Activated T-cell treated with anti-CD3 and anti-CD28 coated beads for 4 hours (primary cell): ENCODE data around the gene CT47A1.
"Not testable (repeated sequence)": the region's sequence is repeated elsewhere in the genome, so short reads cannot be mapped to it uniquely, and the experiment has no call there.

Experiments
- DNase-seq: peaks from one replicate; pipeline ENCODE4 v3.0.0-alpha.2; 2020

CT47A1 gene

DNA sequence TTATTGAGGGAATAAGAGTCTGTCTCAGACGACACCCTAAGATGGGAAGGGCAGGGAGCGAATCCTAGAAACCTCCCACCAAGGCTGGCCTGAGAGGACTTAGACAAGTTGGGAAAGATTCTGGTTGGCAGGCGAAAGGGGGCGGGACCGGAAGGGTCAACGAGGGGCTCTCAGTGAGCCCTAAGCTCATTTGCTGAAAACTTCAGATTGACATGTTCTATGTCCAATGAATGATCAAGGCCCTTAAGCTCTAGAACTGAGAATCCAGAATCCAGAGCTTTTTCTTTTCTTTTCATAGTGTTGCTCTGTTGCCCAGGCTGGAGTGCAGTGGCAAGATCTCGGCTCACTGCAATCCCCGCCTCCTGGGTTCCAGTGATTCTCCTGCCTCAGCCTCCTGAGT is at the start of gene CT47A1:
TSS of gene CT47A1 (minus strand) at position 101 of the 400 bp plus-strand sequence. CDS start 231 bp downstream, outside the sequence.
- not testable (repeated sequence) for DNase-seq

DNA sequence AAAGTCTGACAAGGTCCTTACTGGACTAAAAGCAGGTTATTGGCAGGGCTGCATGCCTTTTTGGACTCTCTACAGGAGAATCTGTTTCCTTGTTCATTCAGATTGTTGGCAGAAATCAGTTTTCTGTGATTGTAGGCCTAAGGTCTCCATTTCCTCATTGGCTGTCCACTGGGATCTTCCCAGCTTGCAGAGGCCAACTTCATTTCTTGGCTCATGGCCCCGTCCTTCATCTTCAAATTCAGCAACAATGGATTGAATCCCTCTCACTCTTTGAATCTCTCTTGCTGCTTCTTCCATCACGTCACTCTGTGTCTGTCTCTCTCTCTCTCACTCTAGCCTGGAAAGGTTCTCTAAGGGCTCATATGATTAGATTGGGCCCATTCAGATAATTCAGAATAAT is 47.0 kb upstream of the CT47A1 start:
- no peak for DNase-seq

DNA sequence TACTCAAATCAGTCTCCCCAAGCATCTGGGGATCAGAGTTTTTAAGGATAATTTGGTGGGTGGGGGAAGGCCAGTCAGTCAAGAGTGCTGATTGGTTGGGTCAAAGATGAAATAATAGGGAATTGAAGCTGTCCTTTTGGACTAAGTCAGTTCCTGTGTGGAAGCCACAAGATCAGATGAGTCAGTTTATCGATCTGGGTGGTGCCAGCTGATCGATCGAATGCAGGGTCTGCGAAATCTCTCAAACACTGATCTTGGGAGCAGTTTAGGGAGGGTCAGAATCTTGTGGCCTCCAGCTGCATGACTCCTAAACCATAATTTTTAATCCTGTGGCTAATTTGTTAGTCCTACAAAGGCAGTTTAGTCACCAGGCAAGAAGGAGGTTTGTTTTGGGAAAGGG is 44.5 kb upstream of the CT47A1 start:
- DNase-seq, result no peak

DNA sequence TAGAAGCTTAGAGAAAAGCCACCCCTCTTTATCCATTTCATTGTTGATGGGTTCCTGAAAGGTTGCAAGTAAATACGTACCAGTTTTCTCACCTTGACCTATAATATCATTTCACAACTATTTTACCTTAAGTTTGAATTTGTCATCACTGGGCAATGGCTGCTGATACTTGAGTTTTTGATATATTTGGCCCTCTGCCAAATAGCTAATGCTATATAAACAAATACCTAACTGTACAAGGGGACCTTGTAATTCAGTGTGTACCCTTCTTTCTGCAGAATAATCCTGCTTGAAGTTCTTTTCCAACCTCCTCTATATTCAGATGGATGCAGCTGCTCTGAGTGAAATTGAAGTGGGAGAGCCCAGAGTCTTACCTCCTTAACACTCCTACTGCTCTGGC is 42.9 kb upstream of the CT47A1 start:
- DNase-seq, result no peak

DNA sequence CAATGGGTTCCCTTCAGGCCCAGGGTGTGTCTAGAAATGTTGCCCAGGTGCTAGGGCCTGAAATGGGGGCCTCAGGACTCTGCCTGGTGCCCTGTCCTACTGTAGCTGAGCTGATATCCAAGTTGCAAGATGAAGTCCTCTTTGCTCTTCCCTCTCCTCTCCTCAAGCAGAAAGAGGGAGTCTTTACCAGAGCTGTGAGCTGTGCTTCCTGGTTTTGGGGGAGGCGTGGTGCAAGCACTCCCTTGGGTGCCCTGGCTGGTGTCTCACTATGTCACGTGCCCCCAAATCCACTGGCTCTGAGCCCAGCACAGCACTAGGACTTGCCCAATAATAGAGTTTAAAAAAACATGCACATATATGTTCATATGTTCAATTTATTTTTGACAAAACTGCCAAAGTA is 29.3 kb upstream of the CT47A1 start:
- no peak for DNase-seq

DNA sequence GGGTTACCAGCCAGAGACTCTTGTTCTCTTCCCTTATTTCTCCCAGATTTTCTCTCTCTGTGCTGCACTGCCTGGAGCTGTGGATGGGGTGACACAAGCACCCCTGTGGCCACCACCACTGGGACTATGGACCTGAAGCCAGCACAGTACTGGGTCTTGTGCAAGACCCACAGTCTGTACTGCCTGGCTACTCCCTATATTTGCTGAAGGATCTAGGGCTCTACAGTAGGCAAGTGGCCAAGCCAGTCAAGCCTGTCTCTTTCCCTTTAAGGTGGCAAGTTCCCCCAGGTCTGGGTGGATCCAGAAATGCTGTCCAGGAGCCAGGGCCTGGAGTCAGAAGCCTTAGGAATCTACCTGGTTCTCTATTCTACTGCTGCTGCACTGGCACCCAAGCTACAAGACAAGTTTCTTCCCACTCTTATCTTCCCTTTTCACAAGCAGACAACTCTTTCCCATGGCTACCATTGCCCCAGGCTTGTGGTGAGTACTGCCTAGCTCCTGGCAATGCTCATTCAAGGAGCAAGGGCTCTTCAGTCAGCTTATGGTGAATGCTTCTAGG is 28.4 kb upstream of the CT47A1 start:
- no peak for DNase-seq

DNA sequence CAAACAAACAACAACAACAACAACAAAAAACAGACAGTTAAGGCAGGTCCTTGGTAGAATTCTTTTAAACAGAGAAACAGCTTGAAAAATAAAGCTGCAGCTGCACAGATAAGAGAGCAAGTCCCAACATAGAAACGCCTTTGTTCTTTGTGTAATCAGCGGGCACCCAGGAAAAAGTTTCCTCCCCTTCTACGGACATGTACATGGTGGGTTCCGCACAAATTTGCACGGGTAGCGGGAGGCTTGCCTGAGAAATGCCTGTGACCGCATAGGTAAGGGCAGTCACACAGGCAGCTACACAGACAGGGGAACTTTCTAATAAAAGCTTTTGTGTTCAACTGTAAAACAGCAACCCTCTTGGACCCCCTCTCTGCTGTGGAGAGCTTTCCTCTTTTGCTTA is 25.7 kb upstream of the CT47A1 start:
- no peak for DNase-seq

DNA sequence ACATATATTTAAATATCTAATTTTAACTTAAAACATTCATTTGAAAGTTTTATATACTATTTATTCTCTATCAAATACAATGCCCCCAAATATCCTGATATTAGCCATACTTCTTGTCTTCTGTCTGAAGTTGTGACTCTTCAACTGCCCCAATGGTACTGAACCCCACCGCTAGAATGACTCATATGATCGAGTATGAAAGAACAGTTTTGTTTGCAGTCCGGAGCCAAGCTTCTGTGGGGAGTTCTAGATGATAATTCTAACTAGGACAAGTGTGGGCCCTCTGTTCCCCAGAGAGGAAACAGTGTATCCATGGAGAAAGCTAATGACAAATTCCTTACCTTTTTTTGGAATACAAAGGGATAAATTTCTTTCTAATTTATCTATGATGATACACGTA is 24.7 kb upstream of the CT47A1 start:
- DNase-seq, result no peak

DNA sequence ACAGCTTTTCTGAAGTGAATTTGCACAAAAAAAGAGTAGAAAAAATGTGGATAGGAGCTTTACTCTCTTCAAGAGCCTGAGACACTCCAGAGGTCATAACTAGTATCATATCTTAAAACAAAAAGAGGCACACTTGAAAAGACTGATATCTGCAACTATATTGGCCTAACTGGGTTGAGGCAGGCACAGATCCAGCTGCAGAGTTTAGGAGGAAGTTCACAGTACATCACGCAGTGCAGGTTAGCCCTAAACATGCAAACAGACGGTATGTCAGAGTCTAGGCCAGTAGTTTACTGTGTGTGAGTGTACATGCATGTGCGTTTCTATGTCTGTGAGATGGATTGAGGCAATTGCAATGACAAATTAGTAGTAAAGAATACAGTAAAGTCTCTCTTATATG is 24.2 kb upstream of the CT47A1 start:
- no peak for DNase-seq

DNA sequence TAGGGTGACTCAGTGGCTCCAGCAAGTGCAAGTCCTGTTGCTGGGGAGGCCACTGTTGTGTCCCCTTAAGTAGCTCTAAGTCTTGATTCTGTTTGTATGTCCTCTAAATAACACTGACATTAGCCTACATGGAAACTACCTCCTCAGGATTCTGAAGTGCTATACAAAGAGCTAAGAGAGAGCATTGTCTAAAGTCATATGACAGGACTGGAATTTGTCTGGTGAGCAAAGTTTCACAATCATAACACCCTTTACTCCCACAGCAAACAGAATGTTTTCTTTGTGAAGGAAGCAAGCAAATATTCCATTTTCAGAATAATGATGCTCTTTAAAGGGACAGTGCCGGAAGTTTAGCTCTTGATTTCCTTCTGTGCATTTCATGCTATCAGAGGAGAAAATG is 23.4 kb upstream of the CT47A1 start:
- DNase-seq, result no peak

DNA sequence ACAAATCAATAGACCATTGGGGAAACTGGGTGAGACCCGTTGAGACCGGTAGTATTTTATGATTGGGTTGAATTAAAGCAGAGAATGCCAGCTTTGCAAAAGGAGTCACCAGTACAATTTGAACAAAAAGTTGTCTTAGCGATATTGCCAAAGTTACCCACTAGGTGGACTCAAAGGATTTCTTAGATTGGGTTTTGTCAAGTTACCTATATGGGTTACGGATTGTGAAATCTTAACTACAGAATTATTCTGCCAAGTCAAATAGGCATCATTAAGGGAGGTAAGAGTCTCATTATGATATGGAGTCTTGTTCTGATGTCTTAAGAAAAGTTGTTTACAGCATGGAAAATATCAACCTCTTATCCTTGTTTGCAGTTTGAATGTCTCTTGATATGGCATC is 15.0 kb upstream of the CT47A1 start:
- DNase-seq, result no peak

DNA sequence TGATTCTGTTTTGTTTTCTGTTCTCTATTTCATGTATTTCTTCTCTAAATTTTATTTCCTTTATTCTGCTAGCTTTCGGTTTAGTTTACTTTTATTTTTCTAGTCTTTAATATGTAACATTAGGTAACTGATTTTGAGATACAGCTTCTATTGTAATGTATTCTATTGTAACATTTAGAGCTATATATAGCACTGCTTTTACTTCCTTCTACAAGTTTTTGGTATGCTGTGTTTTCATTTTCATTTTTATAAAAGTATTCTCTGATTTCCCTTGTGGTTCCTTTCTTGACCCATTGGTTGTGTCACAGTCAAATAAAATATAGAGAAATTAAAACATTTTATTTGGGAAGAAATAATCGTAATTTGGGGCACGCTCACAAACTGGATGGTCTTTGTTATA is 13.9 kb upstream of the CT47A1 start:
- DNase-seq, result no peak

DNA sequence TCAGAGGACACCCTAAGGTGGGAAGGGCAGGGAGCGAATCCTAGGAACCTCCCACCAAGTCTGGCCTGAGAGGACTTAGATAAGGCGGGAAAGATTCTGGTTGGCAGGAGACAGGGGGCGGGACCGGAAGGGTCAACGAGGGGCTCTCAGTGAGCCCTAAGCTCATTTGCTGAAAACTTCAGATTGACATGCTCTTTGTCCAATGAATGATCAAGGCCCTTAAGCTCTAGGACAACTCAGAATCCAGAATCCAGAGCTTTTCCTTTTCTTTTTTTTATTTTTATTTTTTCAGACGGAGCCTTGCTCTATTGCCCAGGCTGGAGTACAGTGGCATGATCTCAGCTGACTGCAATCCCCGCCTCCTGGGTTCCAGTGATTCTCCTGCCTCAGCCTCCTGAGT is 29.1 kb downstream of the CT47A1 start, which contains the start of gene CT47A7:
TSS of gene CT47A7 (minus strand) at position 101 of the 400 bp plus-strand sequence. CDS start 255 bp downstream, outside the sequence.
- DNase-seq, result not testable (repeated sequence)
